Endothelial cell of umbilical vein (primary cell): Measurements from ENCODE around the gene PHF12. TPM values are rescaled to one million over a fixed set of nuclear protein-coding genes. Genes with fewer than 3 reads are reported as not detected.

Source experiments
- BruUV-seq: library from RNA; stranded (reverse); fragments of 400-500 nt; replicated peaks from 2 replicates; lab custom pipeline; 2021; lab: Mats Ljungman, UMichigan
- CTCF ChIA-PET: fragments of 300-600, 350-600 bp; sonication (Branson Sonifier 250); formaldehyde crosslinking; loops from one replicate; lab custom pipeline; 2021; ENCODE audit warnings: antibody characterized with exemption, inconsistent platforms; lab: Charles Lee
- POLR2A ChIA-PET: fragments of 300-600, 350-600 bp; sonication (Branson Sonifier 250); formaldehyde crosslinking; loops from one replicate; lab custom pipeline; 2021; ENCODE audit warnings: antibody characterized with exemption, inconsistent platforms; lab: Charles Lee
- DNase-seq: peaks from one replicate; pipeline ENCODE4 v3.0.0-alpha.2; 2011; ENCODE audit warnings: low read depth, low spot score
- FAIRE-seq: peaks from 2 replicates; lab custom pipeline; 2011; peaks lifted over from hg19 to GRCh38; lab: Jason Lieb, UNC
- H2AFZ ChIP-seq: 2 replicates; pipeline ENCODE4 v1.6.0; 2012; ENCODE audit warnings: low read depth, low read length, control low read depth, inconsistent platforms
- H3K27ac ChIP-seq: 2 replicates; pipeline ENCODE4 v1.5.1; 2011; ENCODE audit warnings: low read depth, mild to moderate bottlenecking, control low read depth, low read length, moderate library complexity; ENCODE audit not compliant: insufficient read depth
- H3K27me3 ChIP-seq, 2 experiments: 2 replicates each; pipeline versions ENCODE4 v1.6.0 to v1.6.1; 2011; ENCODE audit warnings: low read length in 2 of 2, mixed read lengths in 1 of 2; ENCODE audit not compliant: control insufficient read depth in 2 of 2, insufficient read depth in 2 of 2
- H3K36me3 ChIP-seq, 2 experiments: 2 replicates in 1 of 2; 3 replicates in 1 of 2; pipeline ENCODE4 v1.5.1; 2011; ENCODE audit warnings: low read length in 2 of 2, mild to moderate bottlenecking in 1 of 2, moderate library complexity in 1 of 2; ENCODE audit not compliant: control insufficient read depth in 2 of 2, insufficient read depth in 2 of 2; ENCODE audit errors: extremely low read depth in 1 of 2
- H3K4me1 ChIP-seq: 3 replicates; pipeline ENCODE4 v1.5.1; 2011; ENCODE audit warnings: mild to moderate bottlenecking, low read length; ENCODE audit not compliant: control insufficient read depth, insufficient read depth; ENCODE audit errors: extremely low read depth
- H3K4me2 ChIP-seq: 2 replicates; pipeline ENCODE4 v1.6.1; 2011; ENCODE audit warnings: low read length, control low read depth, mixed read lengths; ENCODE audit not compliant: insufficient read depth
- H3K4me3 ChIP-seq, 3 experiments: fragments of 200-600 bp in 1 of 3; sonication (generic), shearing (Covaris generic) in 1 of 3; replicated peaks in 1 of 3; 2 replicates each; pipeline ENCODE4 v1.5.1; 2011 to 2016; ENCODE audit warnings: control low read depth in 3 of 3, low read length in 3 of 3, mild to moderate bottlenecking in 2 of 3, inconsistent platforms in 1 of 3, low read depth in 1 of 3, moderate library complexity in 1 of 3; ENCODE audit not compliant: insufficient read depth in 1 of 3
- H3K79me2 ChIP-seq: 2 replicates; pipeline ENCODE4 v1.6.0; 2012; ENCODE audit warnings: low read length, inconsistent platforms; ENCODE audit not compliant: control insufficient read depth, insufficient read depth
- H3K9ac ChIP-seq: replicated peaks from 2 replicates; pipeline ENCODE3; 2011; ENCODE audit warnings: low read length, control low read depth; ENCODE audit not compliant: insufficient read depth; ENCODE audit errors: extremely low read depth
- H3K9me1 ChIP-seq: replicated peaks from 3 replicates; pipeline ENCODE4 v1.6.0; 2011; ENCODE audit warnings: mild to moderate bottlenecking, low read length; ENCODE audit not compliant: control insufficient read depth, insufficient read depth; ENCODE audit errors: extremely low read depth
- H3K9me3 ChIP-seq: replicated peaks from 2 replicates; pipeline ENCODE4 v1.5.1; 2012; ENCODE audit warnings: low read length, inconsistent platforms; ENCODE audit not compliant: control insufficient read depth, insufficient read depth
- H4K20me1 ChIP-seq: replicated peaks from 2 replicates; pipeline ENCODE3; 2011; ENCODE audit warnings: mild to moderate bottlenecking, low read length; ENCODE audit not compliant: control insufficient read depth, insufficient read depth; ENCODE audit errors: extremely low read depth
- EZH2 ChIP-seq: IDR thresholded peaks from 2 replicates; pipeline ENCODE4 v1.6.1; 2012; ENCODE audit warnings: borderline replicate concordance, low read depth, mild to moderate bottlenecking, moderate library complexity, low read length, inconsistent platforms; ENCODE audit not compliant: severe bottlenecking
- FOS ChIP-seq: IDR thresholded peaks from 2 replicates; pipeline ENCODE4 v1.6.1; 2011; ENCODE audit warnings: mild to moderate bottlenecking, low read length, moderate library complexity, borderline replicate concordance; ENCODE audit not compliant: insufficient read depth
- JUN ChIP-seq: IDR thresholded peaks from 2 replicates; pipeline ENCODE4 v1.6.1; 2011; ENCODE audit warnings: borderline replicate concordance, low read depth; ENCODE audit not compliant: insufficient read length, insufficient read depth
- MAX ChIP-seq: IDR thresholded peaks from 2 replicates; pipeline ENCODE4 v1.6.1; 2011; ENCODE audit not compliant: insufficient read depth, insufficient read length
- MYC ChIP-seq: IDR thresholded peaks from one replicate; pipeline ENCODE4 v1.6.1; 2011; ENCODE audit warnings: mild to moderate bottlenecking, low read depth, low read length
- POLR2A ChIP-seq: IDR thresholded peaks from 2 replicates; pipeline ENCODE4 v1.6.1; 2012; ENCODE audit warnings: low read depth, mild to moderate bottlenecking, control low read depth, low read length
- POLR2AphosphoS5 ChIP-seq: IDR thresholded peaks from 2 replicates; pipeline ENCODE4 v1.6.1; 2012; ENCODE audit warnings: low read depth, mild to moderate bottlenecking, control low read depth, low read length, moderate library complexity; ENCODE audit not compliant: insufficient read depth
- dilution Hi-C: fragments of 300-500 bp; cut with MboI; formaldehyde crosslinking; loops from one replicate; pipeline ENCODE4 v1.15.0; 2019; ENCODE audit warnings: low sequenced_read_pairs; ENCODE audit not compliant: extremely low pct_ligation_motif_present
- intact Hi-C: fragments of 100-400 bp; cut with micrococcal nuclease; formaldehyde crosslinking; loops from one replicate; pipeline ENCODE4 v1.10.0; 2022
- microRNA counts: library from miRNA; unstranded; fragments of <30 nt; microRNA quantifications from one replicate; lab custom pipeline; 2016
- microRNA-seq: library from miRNA; unstranded; fragments of <30 nt; microRNA quantifications from one replicate; pipeline ENCODE4 v1.2.0, GENCODE V29; 2021; ENCODE audit warnings: borderline number of aligned reads, borderline replicate concordance
- polyA plus RNA-seq, 4 experiments: library from polyadenylated mRNA; depleted of rRNA in 3 of 4; stranded (reverse) in 3 of 4; unstranded in 1 of 4; fragments of >200 nt; gene quantifications; 2 replicates each; pipeline versions ENCODE4 v1.2.1 to v1.2.3, GENCODE V29; 2011 to 2012; ENCODE audit warnings: missing spikeins in 1 of 4
- total RNA-seq: library from RNA; stranded (reverse); gene quantifications from 2 replicates; pipeline ENCODE4 v1.2.3, GENCODE V29; 2021

Gene PHF12
- total and polyA plus RNA-seq, 2 donors (not counting 3 experiments of a cell fraction or from before 2014, with no cell fraction given): 26.6 to 44.2 TPM

- ChIA-PET POLR2A (no interaction called here), CTCF (interaction anchor here (0.9 to 2.1 kb wide), 4 partner anchors 16 to 128 kb away, joined by 3 to 8 read pairs (median 4); no protein-coding TSS in a partner anchor)
- dilution Hi-C loops (no loop called here), intact Hi-C loops (loop anchor here (2.0 kb wide), 1 partner anchor 47 kb away; no protein-coding TSS in a partner anchor)
- Histone ChIP-seq H3K9me3 (no peaks in the 10 kb centered on the region), H3K27me3 (no peaks in the 10 kb centered on the region), H3K36me3 (peaks cover 13 to 14% of the 10 kb centered on the region in 2 experiments), H2AFZ (peak overlapping the region; percentile 85), H3K4me1 (peaks cover 12% of the 10 kb centered on the region), H3K9ac (peak overlapping the region; percentile 64), H4K20me1 (no peaks in the 10 kb centered on the region), H3K79me2 (peaks cover 10% of the 10 kb centered on the region), H3K4me2 (peak overlapping the region; percentile 72), H3K9me1 (no peaks in the 10 kb centered on the region), H3K27ac (peak overlapping the region; percentile 10), H3K4me3 (peak overlapping the region; percentile 21 to 65 (median 43))
- TSS peak; percentile 81 for BruUV-seq
- TF ChIP-seq MYC (no peak), MAX (no peak), FOS (no peak), POLR2AphosphoS5 (no peak), POLR2A (no peak), JUN (no peak), EZH2 (no peak)
- no peak for FAIRE-seq
- no peak for DNase-seq
Measured at GRCh38 chr17:28855336-28855679, 96.0 kb downstream of the PHF12 start.

MicroRNAs within 50 kb of the gene (microRNA counts, 767-probe panel; counts per million panel counts)
- microRNA hsa-miR-144-3p (lab: Ali Mortazavi, UCI): 723 counts per million, percentile 96 among the panel's probes with 10 or more counts
- microRNA hsa-miR-451a (lab: Ali Mortazavi, UCI): 723 counts per million, percentile 96 among the panel's probes with 10 or more counts

Small RNAs within 50 kb of the gene (microRNA-seq; reads per million reads assigned to microRNA genes)
- not detected for gene MIR451B

Other genes starting within 250 kb of the PHF12 start
- gene PROCA1, start 239.6 kb downstream of the PHF12 start, total RNA-seq: 2.1 and 2.6 TPM in 2 replicates
- gene PROCA1, start 239.6 kb downstream of the PHF12 start, polyA plus RNA-seq: 2.0 and 2.1 TPM in 2 replicates
- 62.3 and 87.1 TPM in 2 replicates for gene RAB34, start 233.7 kb downstream of the PHF12 start, total RNA-seq
- gene RAB34, start 233.7 kb downstream of the PHF12 start, polyA plus RNA-seq: 113 and 116 TPM in 2 replicates
- gene RPL23A, start 231.5 kb downstream of the PHF12 start, total RNA-seq: 1,554 and 1,573 TPM in 2 replicates
- 717 and 827 TPM in 2 replicates for gene RPL23A, start 231.5 kb downstream of the PHF12 start, polyA plus RNA-seq
- gene TLCD1, start 225.3 kb downstream of the PHF12 start, total RNA-seq: 1.8 and 2.6 TPM in 2 replicates
- 6.8 and 8.1 TPM in 2 replicates for gene TLCD1, start 225.3 kb downstream of the PHF12 start, polyA plus RNA-seq
- gene NEK8, start 222.7 kb downstream of the PHF12 start, total RNA-seq: 3.0 and 3.1 TPM in 2 replicates
- gene NEK8, start 222.7 kb downstream of the PHF12 start, polyA plus RNA-seq: 3.2 and 3.6 TPM in 2 replicates
- gene TRAF4, start 207.5 kb downstream of the PHF12 start, total RNA-seq: 81.9 and 83.9 TPM in 2 replicates
- gene TRAF4, start 207.5 kb downstream of the PHF12 start, polyA plus RNA-seq: 79.5 and 97.3 TPM in 2 replicates
- 30.6 and 33.7 TPM in 2 replicates for gene FAM222B, start 108.7 kb downstream of the PHF12 start, total RNA-seq
- gene FAM222B, start 108.7 kb downstream of the PHF12 start, polyA plus RNA-seq: 20.6 and 21.1 TPM in 2 replicates
- 50.3 and 58.0 TPM in 2 replicates for gene ERAL1, start 96.5 kb downstream of the PHF12 start, total RNA-seq
- gene ERAL1, start 96.5 kb downstream of the PHF12 start, polyA plus RNA-seq: 86.6 and 102 TPM in 2 replicates
- 131 and 169 TPM in 2 replicates for gene FLOT2, start 53.8 kb downstream of the PHF12 start, total RNA-seq
- 180 and 184 TPM in 2 replicates for gene FLOT2, start 53.8 kb downstream of the PHF12 start, polyA plus RNA-seq
- gene DHRS13, start 48.4 kb downstream of the PHF12 start, total RNA-seq: 5.6 and 7.2 TPM in 2 replicates
- 8.2 and 9.3 TPM in 2 replicates for gene DHRS13, start 48.4 kb downstream of the PHF12 start, polyA plus RNA-seq
- gene SEZ6, start 54.5 kb upstream of the PHF12 start, total RNA-seq: not detected in 2 replicates
- not detected in 2 replicates for gene SEZ6, start 54.5 kb upstream of the PHF12 start, polyA plus RNA-seq
- 2.2 and 2.5 TPM in 2 replicates for gene PIPOX, start 91.6 kb upstream of the PHF12 start, total RNA-seq
- 0.62 and 0.81 TPM in 2 replicates for gene PIPOX, start 91.6 kb upstream of the PHF12 start, polyA plus RNA-seq
- 20.6 and 28.3 TPM in 2 replicates for gene MYO18A, start 228.9 kb upstream of the PHF12 start, total RNA-seq
- 3.9 and 4.5 TPM in 2 replicates for gene MYO18A, start 228.9 kb upstream of the PHF12 start, polyA plus RNA-seq